ENCODE results near the gene SLC48A1.

SLC48A1 gene

GRCh38 chr12:47733142-47733541 is 39.9 kb upstream of the SLC48A1 start:
- no peak for DNase-seq (ENCODE audit: low spot score)
- no peak for TF ChIP-seq CTCF (IDR thresholded peaks at IDR 0.05; ENCODE audit: extremely low read depth, missing control alignments)

GRCh38 chr12:47734725-47735480 is 38.1 kb upstream of the SLC48A1 start:
- no peak for DNase-seq (ENCODE audit: low spot score)
- no peak for TF ChIP-seq CTCF (IDR thresholded peaks at IDR 0.05; ENCODE audit: extremely low read depth, missing control alignments)

- DNase-seq (ENCODE audit: low spot score), result no peak
- TF ChIP-seq CTCF (IDR thresholded peaks at IDR 0.05; ENCODE audit: extremely low read depth, missing control alignments), result no peak
Observed at GRCh38 chr12:47735649-47736048, 37.4 kb upstream of the SLC48A1 start.

DNA sequence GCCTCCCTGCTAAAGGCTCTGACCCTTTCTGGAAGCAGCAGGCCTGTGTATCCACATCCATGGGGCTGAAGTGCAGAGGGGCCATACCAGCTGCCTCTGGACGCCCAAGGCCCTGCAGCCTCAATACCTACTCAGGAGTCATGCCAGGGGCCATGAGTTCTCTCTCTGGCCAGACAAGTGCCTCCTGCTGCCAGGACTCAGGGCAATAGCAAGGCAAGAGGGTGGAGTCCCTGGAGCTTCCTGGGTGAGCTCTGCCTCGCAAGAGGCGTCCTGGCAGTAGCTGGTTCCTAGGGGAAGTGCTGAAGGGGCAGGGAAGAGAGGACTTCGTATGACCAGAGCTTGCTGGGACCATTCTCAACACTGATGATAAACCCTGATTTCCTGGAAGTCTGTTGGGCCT is 36.8 kb upstream of the SLC48A1 start:
- TF ChIP-seq CTCF (IDR thresholded peaks at IDR 0.05; ENCODE audit: extremely low read depth, missing control alignments), result no peak
- DNase-seq (ENCODE audit: low spot score), result no peak

- no peak for TF ChIP-seq CTCF (IDR thresholded peaks at IDR 0.05; ENCODE audit: extremely low read depth, missing control alignments)
- DNase-seq (ENCODE audit: low spot score), result no peak
Observed at GRCh38 chr12:47736877-47737676, 36.0 kb upstream of the SLC48A1 start.

DNA sequence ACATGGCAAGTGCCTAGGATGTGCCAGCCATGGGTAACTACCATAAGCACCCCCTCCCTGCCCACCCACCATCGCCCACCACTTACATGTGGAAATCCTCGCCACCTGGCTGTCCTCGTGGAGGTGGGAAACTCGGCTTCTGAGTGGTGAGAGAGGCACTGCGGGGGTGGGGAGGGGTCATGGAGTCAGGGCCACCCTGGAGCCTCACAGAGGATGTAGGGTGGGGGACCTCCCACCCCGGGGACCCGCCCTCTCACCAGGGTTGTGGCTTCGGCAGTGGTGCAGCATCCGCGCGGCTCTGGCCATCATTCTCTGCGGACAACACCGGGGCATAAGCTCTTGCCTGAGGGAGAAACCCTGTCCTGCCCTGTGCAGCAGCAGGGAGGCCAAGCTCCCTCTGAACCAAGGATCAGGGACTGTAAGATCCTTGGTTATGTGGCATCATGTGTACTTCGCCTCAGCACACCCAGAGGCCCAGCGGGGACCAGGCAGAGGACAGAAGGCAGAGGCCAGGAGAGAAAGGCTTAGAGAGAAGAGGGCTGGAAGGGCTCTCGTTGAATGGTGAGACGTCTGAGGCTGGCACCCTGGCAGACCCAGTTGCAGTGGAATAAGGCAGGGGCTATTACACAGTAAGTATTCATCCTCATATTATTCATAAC is 35.0 kb upstream of the SLC48A1 start:
- DNase-seq (ENCODE audit: low spot score), result no peak
- TF ChIP-seq CTCF (IDR thresholded peaks at IDR 0.05; ENCODE audit: extremely low read depth, missing control alignments), result no peak

DNA sequence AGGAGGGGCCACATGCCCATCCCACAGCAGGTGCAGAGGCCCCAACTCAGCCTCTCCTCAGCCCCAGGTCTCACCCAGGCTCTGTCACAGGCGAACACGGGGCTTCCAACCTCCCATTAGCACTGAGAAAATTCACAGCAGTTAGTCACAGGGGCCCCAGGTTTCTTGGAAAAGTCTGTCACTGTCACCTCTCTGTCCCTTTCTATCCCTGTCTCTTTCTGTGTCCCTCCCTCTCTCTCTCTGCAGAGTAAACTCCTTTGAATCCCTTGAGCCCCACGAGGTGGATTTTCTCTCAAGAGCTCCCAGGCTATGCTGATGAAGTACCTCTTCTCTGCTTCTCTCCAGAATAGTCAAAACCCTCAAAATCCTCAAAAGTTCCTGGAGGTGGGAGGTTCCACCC is 33.7 kb upstream of the SLC48A1 start:
- TF ChIP-seq CTCF (IDR thresholded peaks at IDR 0.05; ENCODE audit: extremely low read depth, missing control alignments), result no peak
- no peak for DNase-seq (ENCODE audit: low spot score)
